B cell (primary cell): ENCODE results near the gene ABCA1. TPM values are rescaled to one million over a fixed set of nuclear protein-coding genes. Genes with fewer than 3 reads are reported as not detected.

Source experiments
- ATAC-seq: fragments of 200-7000 bp; cut with Tn5 transposase; one replicate; pipeline ENCODE4 v1.10.0; 2021; ENCODE audit warnings: low read depth, mild to moderate bottlenecking, moderate number of reproducible peaks, moderate library complexity
- CTCF ChIA-PET: fragments of 350-600 bp; sonication (Branson Sonifier 250); formaldehyde crosslinking; loops from one replicate; lab custom pipeline; 2021; ENCODE audit warnings: antibody characterized with exemption, inconsistent platforms; lab: Charles Lee
- POLR2A ChIA-PET: fragments of 350-600 bp; sonication (Branson Sonifier 250); formaldehyde crosslinking; loops from one replicate; lab custom pipeline; 2021; ENCODE audit warnings: antibody characterized with exemption; lab: Charles Lee
- DNase-seq: peaks from one replicate; pipeline ENCODE4 v3.0.0; 2013
- H2AFZ ChIP-seq: 2 replicates; pipeline ENCODE4 v1.6.1; 2012; ENCODE audit warnings: mild to moderate bottlenecking, low read depth, low read length; ENCODE audit not compliant: insufficient read depth, poor library complexity, severe bottlenecking
- H3K27ac ChIP-seq, 2 donors: 1 replicate in 1 of 2; 2 replicates in 1 of 2; pipeline ENCODE4 v1.5.1; 2012 to 2013; ENCODE audit warnings: low read length in 2 of 2, mild to moderate bottlenecking in 2 of 2, moderate library complexity in 1 of 2
- H3K27me3 ChIP-seq, 4 experiments: fragments of 200-600 bp in 1 of 4; sonication (generic) in 1 of 4; replicated peaks in 1 of 4; 1 replicate in 2 of 4; 2 replicates in 2 of 4; pipeline versions ENCODE4 v1.6.1 to v1.7.0; 2013 to 2016; ENCODE audit warnings: low read length in 3 of 4, mild to moderate bottlenecking in 2 of 4, mixed read lengths in 1 of 4, moderate library complexity in 1 of 4; ENCODE audit not compliant: insufficient read depth in 4 of 4, control insufficient read depth in 3 of 4; ENCODE audit errors: control extremely low read depth in 1 of 4
- H3K36me3 ChIP-seq, 2 experiments: replicated peaks in 1 of 2; 1 replicate in 1 of 2; 2 replicates in 1 of 2; pipeline versions ENCODE4 v1.6.1 to v1.7.1; 2013; ENCODE audit warnings: low read length in 1 of 2; ENCODE audit not compliant: insufficient read depth in 2 of 2, control insufficient read depth in 1 of 2; ENCODE audit errors: control extremely low read depth in 1 of 2, extremely low read depth in 1 of 2
- H3K4me1 ChIP-seq, 2 donors: fragments of 200-600 bp in 1 of 2; sonication (generic) in 1 of 2; 1 replicate in 1 of 2; 2 replicates in 1 of 2; pipeline versions ENCODE4 v1.5.1 to v1.6.1; 2013 to 2017; ENCODE audit warnings: low read length in 2 of 2; ENCODE audit not compliant: control insufficient read depth in 2 of 2, insufficient read depth in 2 of 2
- H3K4me2 ChIP-seq: replicated peaks from 2 replicates; pipeline ENCODE3; 2012; ENCODE audit warnings: mild to moderate bottlenecking, low read depth, low read length; ENCODE audit not compliant: poor library complexity, severe bottlenecking
- H3K4me3 ChIP-seq, 5 experiments: fragments of 200-600 bp in 1 of 5; sonication (generic) in 1 of 5; 1 replicate in 3 of 5; 2 replicates in 2 of 5; pipeline versions ENCODE4 v1.5.1 to v1.7.0; 2011 to 2016; ENCODE audit warnings: low read length in 4 of 5, mild to moderate bottlenecking in 4 of 5, low read depth in 2 of 5, control low read depth in 1 of 5, moderate library complexity in 1 of 5; ENCODE audit not compliant: insufficient read depth in 1 of 5; ENCODE audit errors: control extremely low read depth in 1 of 5, extremely low read depth in 1 of 5
- H3K79me2 ChIP-seq: fragments of 200-600 bp; sonication (generic); one replicate; pipeline ENCODE4 v1.6.0; 2016; ENCODE audit warnings: low read length; ENCODE audit not compliant: control insufficient read depth, insufficient read depth
- H3K9ac ChIP-seq: fragments of 200-600 bp; sonication (generic); 2 replicates; pipeline ENCODE4 v1.6.1; 2017; ENCODE audit warnings: mild to moderate bottlenecking, low read length, moderate library complexity
- H3K9me3 ChIP-seq, 3 donors: one replicate each; pipeline versions ENCODE4 v1.6.1 to v1.7.1; 2013; ENCODE audit warnings: low read length in 2 of 3; ENCODE audit not compliant: control insufficient read depth in 2 of 3, insufficient read depth in 1 of 3; ENCODE audit errors: control extremely low read depth in 1 of 3
- H4K20me1 ChIP-seq: 2 replicates; pipeline ENCODE4 v1.6.0; 2012; ENCODE audit warnings: mild to moderate bottlenecking, low read length; ENCODE audit not compliant: insufficient read depth, control insufficient read depth, poor library complexity, severe bottlenecking
- H3K27ac Mint-ChIP-seq: one replicate; pipeline ENCODE4 v1.8.0; 2021; ENCODE audit warnings: mixed read lengths
- H3K27me3 Mint-ChIP-seq: one replicate; pipeline ENCODE4 v1.8.0; 2021; ENCODE audit warnings: mixed read lengths
- H3K4me1 Mint-ChIP-seq: one replicate; pipeline ENCODE4 v1.8.0; 2021; ENCODE audit warnings: mixed read lengths
- H3K4me3 Mint-ChIP-seq: one replicate; pipeline ENCODE4 v1.8.0; 2021; ENCODE audit warnings: mixed read lengths
- H3K9me3 Mint-ChIP-seq: one replicate; pipeline ENCODE4 v1.8.0; 2022; ENCODE audit warnings: mixed read lengths; ENCODE audit not compliant: insufficient read depth
- CTCF ChIP-seq: fragments of 200-600 bp; IDR thresholded peaks from one replicate; pipeline ENCODE4 v1.8.0; 2022; ENCODE audit warnings: antibody characterized with exemption, mild to moderate bottlenecking
- EZH2 ChIP-seq: IDR thresholded peaks from 2 replicates; pipeline ENCODE4 v1.6.1; 2012; ENCODE audit warnings: borderline replicate concordance, low read depth, mild to moderate bottlenecking, moderate library complexity, low read length; ENCODE audit not compliant: insufficient read depth, poor library complexity, severe bottlenecking
- WGBS: methylation state at CpG from one replicate; pipeline ENCODE4 v1.1.5; 2013; ENCODE audit warnings: missing lambda C conversion rate; ENCODE audit not compliant: insufficient coverage; 5-methylcytosine and 5-hydroxymethylcytosine counted together
- intact Hi-C: fragments of 100-400 bp; cut with micrococcal nuclease; formaldehyde crosslinking; loops from one replicate; pipeline ENCODE4 v1.10.0; 2022
- polyA plus RNA-seq: library from polyadenylated mRNA; depleted of rRNA; stranded (reverse); fragments of >200 nt; gene quantifications from 2 replicates; pipeline ENCODE4 v1.2.3, GENCODE V29; 2012
- total RNA-seq, 2 donors: library from RNA; stranded (reverse); fragments of 120-200 nt in 1 of 2; gene quantifications; 1 replicate in 1 of 2; 2 replicates in 1 of 2; pipeline versions ENCODE4 v1.2.3 to v1.2.4, GENCODE V29; 2013 to 2022

ABCA1 gene
- total and polyA plus RNA-seq, 2 donors (not counting 1 experiment from before 2014, with no cell fraction given) = 5.2 to 24.0 TPM

- Histone ChIP-seq H2AFZ (no peak overlapping the region), H3K79me2 (no peaks in the 10 kb centered on the region), H3K27me3 (no peaks in the 10 kb centered on the region), H3K27ac (no peak overlapping the region), H3K4me1 (no peaks in the 10 kb centered on the region), H3K4me2 (no peak overlapping the region), H3K4me3 (no peak overlapping the region), H3K9me3 (peaks cover 0 to 3% (median 0%) of the 10 kb centered on the region in 3 donors), H4K20me1 (no peaks in the 10 kb centered on the region), H3K36me3 (peaks cover 6 to 95% of the 10 kb centered on the region in 2 experiments), H3K9ac (no peak overlapping the region)
- WGBS = 94% methylated on average over 4 of the region's 4 CpGs
- Mint-ChIP-seq H3K4me3 (no peak overlapping the region), H3K27me3 (no peaks in the 10 kb centered on the region), H3K4me1 (no peaks in the 10 kb centered on the region), H3K9me3 (no peaks in the 10 kb centered on the region), H3K27ac (no peak overlapping the region)
- POLR2A ChIA-PET = no interaction called here
- ATAC-seq = no peak
- intact Hi-C loops = no loop called here
- no peak for DNase-seq
- CTCF ChIA-PET = no interaction called here
- TF ChIP-seq EZH2 (no peak), CTCF (no peak)
These were observed 107.6 kb downstream of the ABCA1 start for GRCh38 chr9:104820336-104820735.

GRCh38 chr9:104819033-104819432 lies 108.9 kb downstream of the ABCA1 start:
- Histone ChIP-seq H3K4me2 (no peak overlapping the region), H3K36me3 (peaks cover 4 to 92% of the 10 kb centered on the region in 2 experiments), H3K27me3 (no peaks in the 10 kb centered on the region), H2AFZ (no peak overlapping the region), H3K4me3 (no peak overlapping the region), H3K9ac (no peak overlapping the region), H4K20me1 (no peaks in the 10 kb centered on the region), H3K79me2 (no peaks in the 10 kb centered on the region), H3K4me1 (no peaks in the 10 kb centered on the region), H3K27ac (no peak overlapping the region), H3K9me3 (peaks cover 0 to 3% (median 0%) of the 10 kb centered on the region in 3 donors)
- H3K9me3 Mint-ChIP-seq = no peaks in the 10 kb centered on the region
- ChIA-PET POLR2A (no interaction called here), CTCF (no interaction called here)
- intact Hi-C loops = no loop called here
- TF ChIP-seq EZH2 (no peak), CTCF (no peak)
- ATAC-seq = no peak
- H3K4me3 Mint-ChIP-seq = no peak overlapping the region
- no peak overlapping the region for H3K27ac Mint-ChIP-seq
- WGBS = 92% methylated on average over 2 of the region's 3 CpGs
- H3K27me3 Mint-ChIP-seq = no peaks in the 10 kb centered on the region
- H3K4me1 Mint-ChIP-seq = no peaks in the 10 kb centered on the region
- no peak for DNase-seq
